AG20443 (cell line): ENCODE data around the gene ALPI.
"Not testable (repeated sequence)": the region's sequence is repeated elsewhere in the genome, so short reads cannot be mapped to it uniquely, and the experiment has no call there.

Experiments used
- DNase-seq: peaks from one replicate; pipeline ENCODE4 v3.0.0; 2012; ENCODE audit warnings: low spot score, mixed read lengths

ALPI gene

GRCh38 chr2:232455426-232456255, at the start of gene ALPI:
ALPI (plus strand) TSS chr2:232456153; CDS start chr2:232456200, 47 bp downstream.
- DNase-seq, result no peak

GRCh38 chr2:232406556-232407310, 49.2 kb upstream of the ALPI start, which contains the start of gene ALPG:
ALPG (plus strand) TSS chr2:232406844; CDS start chr2:232406895, 51 bp downstream.
- no peak for DNase-seq

- not testable (repeated sequence) for DNase-seq
Measured at GRCh38 chr2:232407428-232408150, 48.4 kb upstream of the ALPI start.

DNA sequence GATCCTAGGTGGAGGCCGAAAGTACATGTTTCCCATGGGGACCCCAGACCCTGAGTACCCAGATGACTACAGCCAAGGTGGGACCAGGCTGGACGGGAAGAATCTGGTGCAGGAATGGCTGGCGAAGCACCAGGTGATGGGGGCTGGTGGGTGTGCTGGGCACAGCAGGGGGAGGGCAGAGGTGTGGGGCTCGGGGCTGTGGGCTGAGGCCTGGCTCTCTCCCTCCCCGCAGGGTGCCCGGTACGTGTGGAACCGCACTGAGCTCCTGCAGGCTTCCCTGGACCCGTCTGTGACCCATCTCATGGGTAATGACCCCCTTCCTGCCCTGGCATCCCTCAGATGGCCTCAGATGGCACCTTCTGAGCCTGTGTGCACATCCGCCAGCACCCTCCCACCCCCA, 47.7 kb upstream of the ALPI start:
- not testable (repeated sequence) for DNase-seq

GRCh38 chr2:232409617-232410016, 46.3 kb upstream of the ALPI start:
- DNase-seq, result not testable (repeated sequence)

- DNase-seq, result no peak
Measured at GRCh38 chr2:232410238-232410900, 45.6 kb upstream of the ALPI start.

DNA sequence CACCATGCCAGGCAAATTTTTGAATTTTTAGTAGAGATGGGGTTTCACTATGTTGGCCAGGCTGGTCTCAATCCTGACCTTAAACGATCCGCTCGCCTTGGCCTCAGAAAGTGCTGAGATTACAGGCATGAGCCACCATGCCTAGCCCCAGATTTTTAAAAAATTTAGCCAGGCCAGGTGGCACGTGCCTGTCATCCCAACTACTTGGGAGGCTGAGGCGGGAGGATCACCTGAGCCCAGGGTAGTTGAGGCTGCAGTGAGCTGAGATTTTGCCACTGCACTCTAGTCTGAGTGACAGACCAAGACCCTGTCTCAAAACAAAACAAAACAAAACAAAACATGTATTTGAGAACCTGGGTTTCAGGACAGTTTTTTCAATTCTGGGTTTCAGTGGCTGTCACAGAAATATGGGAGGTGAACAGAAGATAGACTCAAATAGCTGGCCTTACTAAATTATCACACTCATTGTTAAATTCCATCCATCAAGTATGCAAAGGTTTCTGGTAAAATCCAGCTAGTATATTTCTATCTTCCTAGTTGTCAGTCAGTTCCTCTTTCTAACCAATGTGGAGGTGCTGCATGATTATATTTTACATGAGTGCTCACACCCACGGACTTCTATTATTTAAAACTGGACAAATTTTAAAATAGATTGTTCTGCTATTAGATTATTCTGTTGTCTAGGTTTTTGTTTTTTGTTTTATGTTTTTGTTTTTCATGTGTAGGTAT, 43.9 kb upstream of the ALPI start:
- DNase-seq, result no peak

DNA sequence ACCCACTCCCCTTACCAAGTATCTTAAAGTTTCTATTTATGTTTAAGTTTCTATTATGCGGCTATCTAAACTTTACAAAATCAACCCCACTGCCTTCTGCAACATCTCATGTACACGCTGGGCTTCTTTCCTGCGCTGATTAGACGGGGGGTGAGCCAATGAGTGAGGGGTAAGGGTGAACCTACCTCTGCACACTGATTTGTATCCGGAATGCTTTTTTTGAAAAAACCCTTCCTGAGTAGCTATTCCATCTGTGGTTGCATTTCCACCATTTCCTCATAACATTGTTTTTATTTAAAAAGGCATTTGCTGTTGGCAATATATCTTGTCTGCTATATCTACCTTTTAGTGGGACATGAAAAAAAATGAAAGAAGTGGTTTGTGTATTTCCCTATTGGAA, 43.0 kb upstream of the ALPI start:
- DNase-seq, result no peak

- DNase-seq, result no peak
Measured at GRCh38 chr2:232415138-232415690, 40.7 kb upstream of the ALPI start.

DNA sequence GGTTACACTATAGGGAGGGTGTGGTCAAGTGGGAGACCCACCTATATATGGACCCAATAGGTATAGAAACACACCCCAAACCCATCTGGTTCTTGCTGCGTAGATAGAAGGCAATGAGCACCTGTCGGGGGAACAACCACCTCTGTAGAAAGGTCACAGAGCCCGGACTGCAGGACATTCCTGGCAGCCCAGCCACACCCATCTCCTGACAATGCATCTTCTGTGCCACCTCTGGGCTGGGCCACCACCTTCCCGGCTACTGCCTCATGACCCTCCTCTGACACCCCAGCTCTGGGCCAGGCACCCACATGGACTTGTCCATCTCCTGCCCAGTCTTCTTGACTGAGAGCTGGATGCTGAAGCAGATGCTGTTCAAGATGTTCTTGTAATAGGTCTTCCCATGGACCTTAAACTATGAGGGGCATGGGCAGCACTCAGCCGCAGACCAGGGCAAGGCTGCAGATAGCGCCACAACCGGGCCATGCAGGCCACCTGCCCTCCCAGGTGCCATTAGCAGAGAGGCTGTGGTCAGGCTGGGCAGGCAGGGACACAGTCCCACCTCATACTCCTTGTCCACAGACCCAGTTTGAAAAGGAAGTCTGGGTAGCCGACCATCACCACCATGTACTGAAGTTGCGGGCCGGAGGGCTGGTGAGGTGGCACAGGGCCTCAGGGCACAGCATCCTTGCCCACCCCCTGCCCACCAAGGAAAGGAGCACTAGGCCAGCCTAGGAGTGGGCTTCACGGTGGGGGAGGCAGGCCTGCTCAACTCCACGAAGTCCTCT, 40.0 kb upstream of the ALPI start:
- no peak for DNase-seq

GRCh38 chr2:232416521-232417470, 39.2 kb upstream of the ALPI start:
- DNase-seq, result peak; percentile 11

DNA sequence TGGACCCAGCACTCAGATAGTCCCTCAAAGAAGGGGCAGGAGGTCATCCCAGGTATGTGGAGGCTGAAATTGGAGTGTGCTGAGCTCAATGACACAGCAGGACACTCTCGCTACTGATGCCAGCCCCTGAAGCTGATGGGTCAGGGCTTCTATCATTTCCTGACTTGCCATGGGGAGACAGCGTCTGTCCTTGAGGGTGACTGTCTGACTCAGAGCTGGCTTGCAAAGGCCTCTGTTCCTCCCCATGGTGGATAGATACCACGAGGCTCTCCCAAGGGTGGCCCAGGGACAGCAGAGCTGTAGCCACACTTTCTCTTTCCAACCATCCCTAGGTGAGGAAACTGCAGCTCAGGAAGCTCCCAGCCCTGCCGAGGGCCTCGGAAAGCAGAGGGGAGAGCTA, 38.5 kb upstream of the ALPI start:
- no peak for DNase-seq

DNA sequence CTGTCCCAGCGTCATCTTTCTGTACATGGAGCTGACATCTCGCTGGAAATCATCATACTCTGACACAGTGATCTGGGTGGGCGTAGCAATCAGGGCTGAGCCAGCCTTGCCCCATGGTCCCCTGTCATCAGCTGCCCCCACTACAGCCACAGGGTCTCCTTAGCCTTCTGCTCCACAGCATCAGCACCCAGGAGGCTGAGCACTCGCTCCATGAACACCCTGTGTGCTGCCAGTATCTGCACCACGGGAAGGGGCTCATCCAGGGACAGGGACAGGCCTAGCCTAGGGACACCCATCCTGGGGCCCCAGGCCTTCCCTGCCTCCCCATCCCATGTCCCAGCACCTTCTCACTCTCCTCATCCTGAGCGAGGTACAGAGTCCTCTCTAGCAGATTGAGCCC, 37.9 kb upstream of the ALPI start:
- DNase-seq, result no peak

DNA sequence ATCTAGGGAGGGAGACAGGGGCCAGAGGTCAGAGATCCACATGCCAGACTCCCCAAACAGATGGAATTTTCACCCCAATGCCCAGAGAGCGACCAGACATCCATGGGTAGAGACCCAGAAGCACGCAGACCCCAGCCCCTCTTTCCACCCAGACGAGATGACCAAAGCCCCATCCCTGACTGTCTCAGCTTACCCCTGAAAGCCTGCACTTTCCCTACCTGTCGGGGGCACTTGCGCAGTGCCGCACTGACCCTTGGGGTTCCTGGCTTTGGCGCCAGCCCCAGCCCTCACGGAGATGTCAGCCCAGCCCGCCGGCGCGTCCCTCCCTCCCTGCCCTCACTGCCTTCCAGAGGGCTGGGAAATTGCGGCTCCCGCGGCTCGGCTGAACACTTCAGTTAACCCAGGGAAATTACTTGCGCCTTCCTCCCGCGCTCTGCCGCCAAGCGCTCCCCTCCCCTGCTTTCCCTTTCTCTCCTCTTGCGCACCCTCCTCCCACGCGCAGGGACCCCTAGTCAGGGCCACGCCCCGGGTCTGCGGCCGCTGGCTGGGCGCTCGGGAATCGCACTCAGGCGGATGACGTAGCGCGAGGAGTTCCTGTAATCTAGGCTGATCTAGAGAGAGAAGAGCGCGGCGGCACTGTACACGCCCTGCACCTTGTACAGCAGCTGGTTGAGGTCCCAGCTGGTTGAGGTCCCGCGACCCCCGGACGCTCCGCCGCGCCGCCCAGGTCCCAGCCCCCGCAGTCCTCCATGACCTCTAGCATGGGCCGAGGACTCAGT, 37.3 kb upstream of the ALPI start:
- DNase-seq, result peak; percentile 40

DNA sequence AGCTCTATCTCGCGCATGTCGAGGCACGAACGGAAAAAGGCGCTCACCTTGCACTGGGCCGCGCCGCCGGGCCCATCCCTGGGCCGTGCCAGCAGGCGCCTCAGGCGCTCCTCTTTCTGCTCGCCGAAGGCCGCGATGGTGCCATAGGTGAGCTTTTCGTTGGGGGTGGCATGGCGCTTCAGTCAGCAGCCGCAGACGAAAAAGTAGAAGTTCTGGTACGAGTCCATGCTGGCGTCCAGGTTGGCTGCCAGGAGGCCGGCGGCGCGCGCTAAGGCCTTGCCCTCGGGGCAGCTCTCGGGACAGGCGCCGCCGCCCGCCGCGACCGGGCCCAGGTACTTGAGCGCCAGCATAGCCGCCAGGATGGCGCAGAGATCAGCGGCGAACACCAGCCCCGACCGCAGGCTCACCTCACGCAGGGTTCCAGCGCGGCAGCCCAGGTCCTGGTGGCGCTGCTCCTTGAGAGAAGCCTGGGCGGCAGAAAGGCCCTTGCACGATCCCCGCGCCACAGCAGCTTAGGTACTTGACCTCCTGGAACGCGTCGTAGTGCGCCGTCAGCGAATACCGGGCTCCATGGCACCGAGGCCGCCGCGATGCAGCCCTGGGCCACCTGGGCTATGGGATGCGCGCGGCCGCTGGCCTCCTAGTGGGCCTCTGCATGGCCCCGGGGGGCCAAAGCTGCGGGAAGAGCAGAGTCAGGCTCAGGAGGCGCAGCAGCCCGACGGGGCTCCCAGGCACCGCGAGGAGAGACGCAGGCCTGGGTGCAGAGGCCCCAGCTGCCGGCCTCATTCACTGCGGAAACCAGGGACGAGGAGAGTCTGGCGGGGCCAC, 36.5 kb upstream of the ALPI start:
- DNase-seq, result peak; percentile 12

- DNase-seq, result no peak
Measured at GRCh38 chr2:232420073-232420454, 35.9 kb upstream of the ALPI start.

DNA sequence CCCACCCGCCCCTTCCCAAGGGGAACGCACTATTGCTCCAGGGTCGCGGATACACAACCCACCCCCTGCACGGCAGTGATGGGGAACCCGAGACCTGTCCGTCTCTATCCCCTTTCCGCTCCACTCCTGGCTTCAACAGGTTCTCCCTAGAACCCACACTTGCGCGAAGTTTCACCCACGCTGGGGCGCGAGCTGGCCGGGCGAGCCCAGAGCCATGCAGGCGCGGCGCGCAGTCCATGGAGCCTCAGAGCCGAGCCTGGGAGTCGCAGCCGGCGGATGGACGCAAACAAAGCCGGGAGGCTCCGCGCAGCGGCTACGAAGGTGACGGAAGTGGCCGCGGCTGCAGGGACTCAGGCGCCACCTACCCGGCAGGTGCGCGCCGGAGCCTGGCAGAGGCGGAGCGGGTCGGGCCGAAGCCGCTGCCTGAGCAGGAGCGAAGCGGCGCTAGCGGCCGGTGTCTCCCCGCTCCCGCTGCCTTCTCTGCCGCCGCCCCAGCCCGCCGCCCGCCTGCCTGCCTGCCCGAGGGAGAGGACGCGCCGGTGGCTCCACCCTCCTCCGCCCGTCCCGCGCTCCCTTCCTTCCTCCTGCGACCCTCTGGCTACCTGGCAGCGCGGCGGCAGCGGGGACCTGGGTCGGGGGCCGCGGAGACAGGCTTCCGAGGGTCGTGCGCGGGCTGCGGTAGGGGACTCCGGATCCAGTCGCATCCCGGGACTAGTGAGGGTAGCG, 35.3 kb upstream of the ALPI start:
- peak; percentile 56 for DNase-seq
